ENCODE data around the gene RPL13.

GRCh38 chr16:89600956-89601355 lies 40.5 kb downstream of the RPL13 start:
- TF ChIP-seq, protein P1, sequence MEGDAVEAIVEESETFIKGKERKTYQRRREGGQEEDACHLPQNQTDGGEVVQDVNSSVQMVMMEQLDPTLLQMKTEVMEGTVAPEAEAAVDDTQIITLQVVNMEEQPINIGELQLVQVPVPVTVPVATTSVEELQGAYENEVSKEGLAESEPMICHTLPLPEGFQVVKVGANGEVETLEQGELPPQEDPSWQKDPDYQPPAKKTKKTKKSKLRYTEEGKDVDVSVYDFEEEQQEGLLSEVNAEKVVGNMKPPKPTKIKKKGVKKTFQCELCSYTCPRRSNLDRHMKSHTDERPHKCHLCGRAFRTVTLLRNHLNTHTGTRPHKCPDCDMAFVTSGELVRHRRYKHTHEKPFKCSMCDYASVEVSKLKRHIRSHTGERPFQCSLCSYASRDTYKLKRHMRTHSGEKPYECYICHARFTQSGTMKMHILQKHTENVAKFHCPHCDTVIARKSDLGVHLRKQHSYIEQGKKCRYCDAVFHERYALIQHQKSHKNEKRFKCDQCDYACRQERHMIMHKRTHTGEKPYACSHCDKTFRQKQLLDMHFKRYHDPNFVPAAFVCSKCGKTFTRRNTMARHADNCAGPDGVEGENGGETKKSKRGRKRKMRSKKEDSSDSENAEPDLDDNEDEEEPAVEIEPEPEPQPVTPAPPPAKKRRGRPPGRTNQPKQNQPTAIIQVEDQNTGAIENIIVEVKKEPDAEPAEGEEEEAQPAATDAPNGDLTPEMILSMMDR (IDR thresholded peaks at IDR 0.05), result no peak
- no peak for TF ChIP-seq POLR2A (IDR thresholded peaks at IDR 0.05)
- no peak for TF ChIP-seq POLR2AphosphoS5 (IDR thresholded peaks at IDR 0.05)

All from sigmoid colon (tissue), 4 donors.